Measurements from ENCODE around the gene NAA80.
"Not testable (repeated sequence)": the region's sequence is repeated elsewhere in the genome, so short reads cannot be mapped to it uniquely, and the experiment has no call there.

GRCh38 chr3:50312041-50312440 is 12.8 kb upstream of the NAA80 start:
- TF ChIP-seq POLR2A, CTCF (IDR thresholded peaks at IDR 0.05): not testable (repeated sequence)

Data from lower leg skin (tissue), 3 donors.